ENCODE data around the gene RNASE13.

DNA sequence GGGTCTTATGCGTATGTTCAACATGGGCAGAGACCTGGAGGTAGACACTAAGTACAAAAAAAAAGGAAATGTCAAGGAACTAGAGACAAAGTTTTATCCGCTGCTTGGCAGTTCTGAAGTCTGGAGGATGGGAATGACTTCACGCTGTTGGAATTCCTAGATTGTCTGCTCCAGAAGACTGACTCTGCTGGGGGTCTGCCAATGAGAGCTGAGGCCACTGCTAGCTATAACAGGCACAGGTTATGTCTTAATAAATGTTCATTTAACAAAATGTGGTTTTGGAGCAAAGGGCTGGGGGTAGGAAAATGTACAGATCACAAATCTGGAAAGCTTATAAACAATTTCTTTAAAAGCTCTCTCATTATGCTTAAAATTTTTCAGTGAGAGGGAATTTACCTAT lies 28.9 kb upstream of the RNASE13 start:
- TF ChIP-seq POLR2AphosphoS5 (IDR thresholded peaks at IDR 0.05; ENCODE audit: low read depth, low read length) (no peak), CEBPB (IDR thresholded peaks at IDR 0.05; ENCODE audit: low read depth) (no peak), EZH2 (IDR thresholded peaks at IDR 0.05) (no peak), POLR2A (IDR thresholded peaks at IDR 0.05; ENCODE audit: borderline replicate concordance, extremely low read depth, insufficient read depth, insufficient read length) (no peak), RAD21 (IDR thresholded peaks at IDR 0.05; ENCODE audit: low read depth) (no peak), EGR1 (IDR thresholded peaks at IDR 0.05; ENCODE audit: low read depth) (no peak), EZH2phosphoT487 (IDR thresholded peaks at IDR 0.05; ENCODE audit: borderline replicate concordance) (no peak), ZBTB33 (IDR thresholded peaks at IDR 0.05; ENCODE audit: extremely low read depth, insufficient replicate concordance, low read length) (no peak), ATF3 (IDR thresholded peaks at IDR 0.05) (no peak), ZFX (IDR thresholded peaks at IDR 0.05) (no peak)
- TF ChIP-seq, protein P1, sequence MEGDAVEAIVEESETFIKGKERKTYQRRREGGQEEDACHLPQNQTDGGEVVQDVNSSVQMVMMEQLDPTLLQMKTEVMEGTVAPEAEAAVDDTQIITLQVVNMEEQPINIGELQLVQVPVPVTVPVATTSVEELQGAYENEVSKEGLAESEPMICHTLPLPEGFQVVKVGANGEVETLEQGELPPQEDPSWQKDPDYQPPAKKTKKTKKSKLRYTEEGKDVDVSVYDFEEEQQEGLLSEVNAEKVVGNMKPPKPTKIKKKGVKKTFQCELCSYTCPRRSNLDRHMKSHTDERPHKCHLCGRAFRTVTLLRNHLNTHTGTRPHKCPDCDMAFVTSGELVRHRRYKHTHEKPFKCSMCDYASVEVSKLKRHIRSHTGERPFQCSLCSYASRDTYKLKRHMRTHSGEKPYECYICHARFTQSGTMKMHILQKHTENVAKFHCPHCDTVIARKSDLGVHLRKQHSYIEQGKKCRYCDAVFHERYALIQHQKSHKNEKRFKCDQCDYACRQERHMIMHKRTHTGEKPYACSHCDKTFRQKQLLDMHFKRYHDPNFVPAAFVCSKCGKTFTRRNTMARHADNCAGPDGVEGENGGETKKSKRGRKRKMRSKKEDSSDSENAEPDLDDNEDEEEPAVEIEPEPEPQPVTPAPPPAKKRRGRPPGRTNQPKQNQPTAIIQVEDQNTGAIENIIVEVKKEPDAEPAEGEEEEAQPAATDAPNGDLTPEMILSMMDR (IDR thresholded peaks at IDR 0.05 in 2 of 3, conservative IDR thresholded peaks at IDR 0.05 in 1 of 3; ENCODE audit: borderline replicate concordance in 1 of 3, insufficient read depth in 1 of 3, low read depth in 2 of 3, low read length in 2 of 3), result no peak
- TF ChIP-seq, protein P2, sequence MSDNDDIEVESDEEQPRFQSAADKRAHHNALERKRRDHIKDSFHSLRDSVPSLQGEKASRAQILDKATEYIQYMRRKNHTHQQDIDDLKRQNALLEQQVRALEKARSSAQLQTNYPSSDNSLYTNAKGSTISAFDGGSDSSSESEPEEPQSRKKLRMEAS (IDR thresholded peaks at IDR 0.05), result no peak
